COR-L47 (cell line): ENCODE measurements around the gene ATP5ME.
"Not testable (repeated sequence)": the region's sequence is repeated elsewhere in the genome, so short reads cannot be mapped to it uniquely, and the experiment has no call there.

ENCODE experiments used
- DNase-seq: peaks from one replicate; lab custom pipeline; 2025; lab: John Stamatoyannopoulos, UW

The ATP5ME gene

DNA sequence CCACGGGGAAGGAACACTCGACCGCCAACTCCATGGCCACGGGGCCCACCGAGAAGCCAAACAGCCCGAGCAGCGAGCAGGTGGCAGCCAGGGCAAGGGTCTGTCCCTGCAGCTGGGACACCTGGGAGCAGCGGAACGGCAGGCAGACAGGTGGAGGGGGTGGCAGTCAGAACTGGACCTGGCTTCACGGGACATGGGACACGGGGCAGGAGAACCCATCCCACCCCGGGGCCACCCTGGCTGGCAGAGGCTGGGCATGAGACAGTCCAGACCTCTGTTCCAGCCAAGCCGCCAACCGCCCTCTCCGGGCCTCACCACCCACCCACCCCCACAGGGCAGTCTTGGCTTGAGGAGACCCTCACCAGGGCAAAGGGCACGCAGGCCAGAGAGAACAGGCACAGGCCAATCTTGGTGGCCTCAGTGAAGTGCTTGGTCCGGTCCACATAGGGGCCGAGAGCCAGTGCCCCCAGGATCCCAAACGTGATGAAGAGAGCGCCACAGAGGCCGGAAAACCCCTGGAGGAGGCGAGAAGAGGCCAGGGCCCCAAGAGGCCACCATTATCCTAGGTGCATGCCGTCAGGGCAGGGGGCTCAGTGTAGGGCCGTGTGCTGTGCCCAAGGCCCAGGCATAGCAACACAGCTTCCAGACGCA, 9.3 kb upstream of the ATP5ME start:
- no peak for DNase-seq

DNA sequence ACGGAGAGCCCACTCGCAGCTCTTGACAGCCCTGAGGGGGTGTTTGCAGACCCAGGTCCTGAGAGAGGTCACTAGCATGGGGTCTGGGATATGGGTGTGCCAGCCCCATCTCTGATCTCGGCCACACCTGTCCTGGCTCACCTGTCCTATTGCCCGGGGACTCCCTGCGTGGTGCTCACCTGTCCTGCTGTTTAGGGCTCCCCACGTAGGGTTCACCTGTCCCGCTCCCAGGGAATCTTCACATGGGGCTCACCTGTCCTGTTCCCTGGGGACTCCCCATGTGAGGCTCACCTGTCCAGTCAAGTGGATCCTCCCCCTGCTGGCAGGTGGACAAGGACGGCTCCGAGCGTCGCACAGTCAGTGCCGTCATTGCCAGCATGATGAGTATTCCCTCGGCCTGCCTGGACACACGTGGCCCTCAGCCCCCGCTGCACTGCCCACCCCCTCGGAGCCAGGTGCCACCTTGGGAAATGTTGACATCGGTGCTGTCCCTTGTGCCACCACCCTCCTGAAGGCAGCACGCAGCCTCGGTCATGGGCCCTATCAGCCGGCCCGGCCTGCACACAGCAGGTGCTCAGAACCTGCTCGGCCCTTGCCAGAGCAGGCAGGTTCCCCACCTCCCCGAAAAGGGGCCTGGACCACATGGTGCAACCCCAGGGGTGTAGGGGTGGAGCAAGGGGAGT, 8.6 kb upstream of the ATP5ME start:
- no peak for DNase-seq

DNA sequence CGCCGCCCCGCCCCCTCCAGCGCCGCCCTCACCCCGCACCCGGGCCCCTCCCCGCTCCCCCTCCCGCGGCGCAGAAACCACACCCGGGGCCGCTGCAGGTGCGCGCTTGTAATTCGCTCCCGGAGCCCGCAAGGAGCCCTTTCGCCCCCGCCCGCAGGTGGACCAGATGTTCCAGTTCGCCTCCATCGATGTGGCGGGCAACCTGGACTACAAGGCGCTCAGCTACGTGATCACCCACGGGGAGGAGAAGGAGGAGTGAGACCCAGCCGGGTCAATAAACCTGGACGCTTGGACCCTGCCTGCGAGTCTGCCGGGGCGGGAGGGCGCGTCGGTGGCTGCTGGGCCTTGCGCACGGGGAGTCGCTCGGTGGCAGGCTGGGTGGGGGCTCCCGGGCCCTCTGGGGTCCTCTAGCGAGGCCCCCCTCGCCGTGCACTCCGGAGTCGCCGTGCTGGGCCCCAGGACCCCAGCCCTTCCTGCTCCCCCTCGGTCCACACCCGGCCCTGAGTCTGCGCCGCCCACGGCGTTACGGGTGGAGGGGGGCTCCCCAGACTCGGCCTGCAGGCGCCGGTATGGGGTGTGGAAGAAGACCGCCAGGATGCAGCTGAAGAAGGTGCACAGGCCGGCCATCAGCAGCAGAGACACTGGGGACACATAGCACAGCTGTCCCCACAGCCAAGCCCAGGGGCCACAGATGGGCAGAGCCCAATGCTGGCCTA, 7.8 kb upstream of the ATP5ME start:
- peak; percentile 52 for DNase-seq

- no peak for DNase-seq
These were observed 7.0 kb upstream of the ATP5ME start for GRCh38 chr4:680928-681645.

- no peak for DNase-seq
These were observed 6.5 kb upstream of the ATP5ME start for GRCh38 chr4:680551-680927.

DNA sequence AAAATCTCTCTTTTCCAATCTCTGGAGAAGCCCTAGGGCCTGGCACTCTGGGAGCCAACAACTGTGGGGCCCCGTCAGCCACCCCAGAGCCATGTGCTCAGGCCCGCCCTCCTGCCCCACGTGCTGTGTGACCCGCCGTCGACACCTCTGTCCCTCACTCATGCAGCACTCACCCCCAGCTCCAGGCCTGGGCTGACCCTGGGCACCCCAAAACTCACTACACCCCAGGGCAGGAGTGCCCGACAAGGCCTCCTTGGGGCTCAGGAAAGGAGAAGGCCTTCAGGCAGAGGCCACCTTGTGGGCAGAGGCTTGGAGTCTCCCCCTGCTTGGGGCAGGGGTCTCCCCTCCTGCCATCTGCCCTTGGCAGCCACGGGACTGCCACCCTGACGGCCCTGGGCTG, 6.0 kb upstream of the ATP5ME start:
- DNase-seq: no peak

DNA sequence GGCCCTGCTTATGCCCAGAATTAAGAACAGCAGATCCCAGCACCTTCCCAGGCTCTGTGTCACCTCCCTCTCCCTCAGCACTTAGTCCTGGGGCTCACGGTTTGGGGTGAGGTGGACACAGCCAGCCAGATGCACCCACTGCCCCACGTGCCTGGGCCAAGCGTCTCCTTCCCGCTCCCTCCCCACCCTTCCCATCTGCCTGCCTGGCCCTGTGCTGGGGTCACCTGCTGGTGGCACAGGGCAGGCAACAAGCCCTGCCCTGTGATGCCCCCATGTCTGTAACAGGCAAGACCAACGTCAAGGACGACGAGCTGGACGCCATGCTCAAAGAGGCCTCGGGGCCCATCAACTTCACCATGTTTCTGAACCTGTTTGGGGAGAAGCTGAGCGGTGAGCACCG, 5.6 kb upstream of the ATP5ME start:
- DNase-seq: no peak

- no peak for DNase-seq
These were observed 5.0 kb upstream of the ATP5ME start for GRCh38 chr4:679104-679481.

GRCh38 chr4:678331-679103, 4.4 kb upstream of the ATP5ME start:
- DNase-seq: no peak

- no peak for DNase-seq
These were observed 3.6 kb upstream of the ATP5ME start for GRCh38 chr4:677431-678293.

GRCh38 chr4:676871-677235, 2.8 kb upstream of the ATP5ME start:
- no peak for DNase-seq

DNA sequence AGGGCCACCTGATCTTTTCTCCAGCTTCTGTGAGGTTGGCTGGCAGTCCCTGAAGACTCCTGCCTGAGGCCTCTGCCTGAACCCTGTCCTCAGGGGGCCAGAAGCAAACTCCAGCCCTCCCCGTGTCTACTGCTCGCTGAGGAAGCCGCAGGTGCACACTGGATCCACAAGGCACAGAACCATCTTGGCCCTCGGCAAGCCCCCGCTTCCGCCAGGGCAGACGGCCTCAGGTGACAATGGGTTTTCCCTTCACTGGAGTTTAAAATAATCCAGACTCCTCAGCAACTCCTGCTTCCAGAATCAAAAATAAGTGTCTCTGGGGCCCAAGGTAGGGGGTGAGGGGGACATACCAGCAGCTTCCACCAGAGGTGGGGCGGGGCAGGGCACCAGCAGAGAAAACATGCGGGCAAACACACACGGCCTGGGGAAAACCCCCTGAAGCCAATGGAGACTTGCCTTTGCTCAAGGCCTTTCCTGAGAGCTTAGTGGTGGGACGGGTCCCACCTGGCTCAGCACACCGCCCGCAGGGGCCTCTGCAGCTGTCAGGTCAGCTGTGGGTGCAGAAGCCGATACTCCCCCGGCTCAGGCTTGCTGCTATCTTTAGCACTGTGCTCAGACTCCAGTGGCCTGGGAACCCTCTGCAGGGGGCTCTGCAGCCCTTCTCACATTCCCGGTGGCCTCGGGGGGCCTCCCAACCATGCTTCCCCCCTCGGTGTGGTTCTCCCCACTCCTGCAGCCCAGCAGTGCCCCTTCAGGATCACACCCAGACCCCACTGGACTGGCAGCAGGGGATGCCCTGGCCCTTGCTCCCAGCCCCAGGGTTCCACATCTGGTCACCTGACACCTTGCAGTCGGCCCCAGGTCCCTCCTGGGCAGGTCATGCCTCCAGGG, 2.1 kb upstream of the ATP5ME start:
- DNase-seq: no peak

GRCh38 chr4:675036-675882, 1.2 kb upstream of the ATP5ME start:
- no peak for DNase-seq

DNA sequence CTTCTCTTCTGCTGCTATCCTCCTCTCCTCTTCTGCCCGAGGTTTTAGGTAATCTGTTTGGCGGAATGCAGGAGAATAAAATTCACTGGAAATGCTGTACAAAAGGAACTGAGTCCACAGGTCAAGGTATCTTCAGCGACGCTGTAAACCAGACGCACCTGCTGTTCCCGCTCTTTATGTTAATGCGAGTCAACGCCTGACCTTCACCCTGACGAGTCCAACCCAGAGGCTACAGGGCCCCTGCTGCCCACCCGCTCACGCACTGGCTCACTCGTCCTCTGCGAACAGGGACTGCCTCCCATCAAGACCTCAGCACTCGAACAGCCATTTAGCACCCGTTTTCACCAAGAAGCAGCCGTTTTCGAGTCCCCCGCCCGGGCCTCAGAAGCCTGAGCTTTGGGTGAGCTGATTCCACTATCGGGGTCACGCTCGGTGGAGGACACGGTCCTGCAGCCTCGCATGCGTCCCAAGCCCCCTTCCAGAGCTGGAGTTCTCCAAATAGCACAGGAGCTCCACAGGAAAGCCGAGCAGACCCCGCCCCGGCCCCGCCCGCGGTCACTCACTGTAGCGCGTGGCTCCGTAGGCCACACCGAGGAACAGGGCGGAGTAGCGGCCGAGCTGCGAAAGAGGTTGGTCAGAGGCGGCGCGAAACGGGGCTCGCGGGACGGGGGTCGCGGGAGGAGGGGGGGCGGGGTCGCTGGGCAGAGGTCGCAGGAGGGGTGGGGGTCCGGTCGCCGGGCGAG, 556 bp downstream of the ATP5ME start:
- no peak for DNase-seq

DNA sequence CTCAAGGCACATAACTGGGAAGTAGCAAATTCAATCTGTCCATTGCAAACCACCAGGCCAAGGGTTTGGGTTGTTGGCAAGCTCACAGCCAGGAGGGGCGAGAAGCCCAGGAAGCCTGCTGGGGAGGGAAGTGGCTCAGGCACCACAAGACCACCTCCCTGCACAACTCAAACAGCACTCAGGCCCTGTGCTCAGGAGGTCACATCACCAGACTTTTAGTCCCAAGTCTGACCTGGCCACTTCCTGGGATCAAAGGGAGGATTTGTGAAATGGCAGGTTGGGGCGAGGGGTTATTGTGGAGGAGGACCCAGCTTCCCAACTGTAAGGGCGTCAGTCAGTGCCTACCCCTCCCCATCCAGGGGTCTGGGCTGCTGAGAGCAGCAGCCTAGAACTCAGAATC, 2.3 kb downstream of the ATP5ME start:
- no peak for DNase-seq

GRCh38 chr4:669806-670559, 4.1 kb downstream of the ATP5ME start:
- DNase-seq: not testable (repeated sequence)

DNA sequence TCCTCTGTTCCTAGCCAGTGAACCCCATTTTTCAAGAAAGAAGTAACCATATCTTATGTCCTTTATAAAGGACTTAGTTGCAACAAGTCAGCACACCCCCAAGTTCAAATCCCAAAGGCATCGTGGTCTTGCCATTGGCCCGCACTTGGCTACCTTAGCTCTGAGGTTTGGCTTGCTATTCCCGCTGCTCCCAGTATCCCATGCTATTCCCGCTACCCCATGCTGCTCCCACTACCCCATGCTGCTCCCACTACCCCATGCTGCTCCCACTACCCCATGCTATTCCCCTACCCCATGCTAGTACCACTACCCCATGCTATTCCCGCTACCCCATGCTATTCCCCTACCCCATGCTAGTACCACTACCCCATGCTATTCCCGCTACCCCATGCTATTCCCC, 5.9 kb downstream of the ATP5ME start:
- DNase-seq: not testable (repeated sequence)

DNA sequence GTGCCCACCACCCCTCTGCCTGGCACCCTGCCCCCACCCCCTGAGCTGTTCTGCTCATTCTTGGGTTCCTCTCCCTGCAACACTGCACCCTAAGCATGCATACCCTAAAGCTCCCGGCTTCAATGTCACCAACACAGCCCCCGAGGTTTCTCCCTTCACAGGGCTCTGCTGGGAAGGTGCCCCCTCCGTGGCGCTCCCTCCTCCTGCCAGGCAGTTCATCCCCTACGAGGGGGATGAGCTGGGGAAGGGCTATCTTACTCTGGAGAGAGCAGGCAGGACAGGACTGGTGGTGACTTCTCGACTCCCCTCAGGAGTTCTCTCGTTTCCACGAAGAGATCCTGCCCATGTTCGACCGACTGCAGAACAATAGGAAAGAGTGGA, 6.5 kb downstream of the ATP5ME start:
- DNase-seq: no peak
